Breast epithelium (tissue), 3 donors: ENCODE results near the gene GRIP2.

Experiments used
- POLR2AphosphoS5 ChIP-seq, 3 donors: sonication (generic); formaldehyde crosslinking; IDR thresholded peaks; one replicate each; pipeline ENCODE4 v1.6.1; 2017; ENCODE audit warnings: antibody characterized with exemption in 3 of 3
- TF ChIP-seq, protein P1 (sequence below), 3 donors: fragments of 450-650 bp; IDR thresholded peaks; one replicate each; pipeline ENCODE4 v1.5.1; 2016 to 2017; ENCODE audit warnings: antibody characterized with exemption in 3 of 3, mild to moderate bottlenecking in 3 of 3, moderate library complexity in 3 of 3

- TF ChIP-seq, protein P1, sequence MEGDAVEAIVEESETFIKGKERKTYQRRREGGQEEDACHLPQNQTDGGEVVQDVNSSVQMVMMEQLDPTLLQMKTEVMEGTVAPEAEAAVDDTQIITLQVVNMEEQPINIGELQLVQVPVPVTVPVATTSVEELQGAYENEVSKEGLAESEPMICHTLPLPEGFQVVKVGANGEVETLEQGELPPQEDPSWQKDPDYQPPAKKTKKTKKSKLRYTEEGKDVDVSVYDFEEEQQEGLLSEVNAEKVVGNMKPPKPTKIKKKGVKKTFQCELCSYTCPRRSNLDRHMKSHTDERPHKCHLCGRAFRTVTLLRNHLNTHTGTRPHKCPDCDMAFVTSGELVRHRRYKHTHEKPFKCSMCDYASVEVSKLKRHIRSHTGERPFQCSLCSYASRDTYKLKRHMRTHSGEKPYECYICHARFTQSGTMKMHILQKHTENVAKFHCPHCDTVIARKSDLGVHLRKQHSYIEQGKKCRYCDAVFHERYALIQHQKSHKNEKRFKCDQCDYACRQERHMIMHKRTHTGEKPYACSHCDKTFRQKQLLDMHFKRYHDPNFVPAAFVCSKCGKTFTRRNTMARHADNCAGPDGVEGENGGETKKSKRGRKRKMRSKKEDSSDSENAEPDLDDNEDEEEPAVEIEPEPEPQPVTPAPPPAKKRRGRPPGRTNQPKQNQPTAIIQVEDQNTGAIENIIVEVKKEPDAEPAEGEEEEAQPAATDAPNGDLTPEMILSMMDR (IDR thresholded peaks at IDR 0.05) = no peak
- no peak for TF ChIP-seq POLR2AphosphoS5 (IDR thresholded peaks at IDR 0.05)
Observed at GRCh38 chr3:14489641-14490040, 50.5 kb downstream of the GRIP2 start.
